Measurements from ENCODE around the gene ABI3BP.

The ABI3BP gene

GRCh38 chr3:100993309-100993708 lies at the start of gene ABI3BP:
ABI3BP (minus strand) TSS chr3:100993421; CDS start chr3:100993384, 37 bp downstream.
- in situ Hi-C loops (cut with HindIII; ENCODE audit: low sequenced_read_pairs), result no loop called here
- no peak for TF ChIP-seq CTCF (IDR thresholded peaks at IDR 0.05; ENCODE audit: low read depth, low read length, missing control alignments)
- DNase-seq (ENCODE audit: low read depth), result peak; percentile 55
- H3K4me3 ChIP-seq (ENCODE audit: low read depth, low read length), result peak within 1 kb of the TSS; percentile 30

GRCh38 chr3:101039285-101039684 lies 46.1 kb upstream of the ABI3BP start:
- TF ChIP-seq CTCF (IDR thresholded peaks at IDR 0.05; ENCODE audit: low read depth, low read length, missing control alignments), result no peak
- in situ Hi-C loops (cut with HindIII; ENCODE audit: low sequenced_read_pairs), result no loop called here
- no peak overlapping the region for H3K4me3 ChIP-seq (ENCODE audit: low read depth, low read length)
- no peak for DNase-seq (ENCODE audit: low read depth)

GRCh38 chr3:101038880-101039279 lies 45.7 kb upstream of the ABI3BP start:
- DNase-seq (ENCODE audit: low read depth), result peak; percentile 3
- in situ Hi-C loops (cut with HindIII; ENCODE audit: low sequenced_read_pairs), result no loop called here
- no peak for TF ChIP-seq CTCF (IDR thresholded peaks at IDR 0.05; ENCODE audit: low read depth, low read length, missing control alignments)
- no peak overlapping the region for H3K4me3 ChIP-seq (ENCODE audit: low read depth, low read length)

- in situ Hi-C loops (cut with HindIII; ENCODE audit: low sequenced_read_pairs), result no loop called here
- no peak for DNase-seq (ENCODE audit: low read depth)
- no peak overlapping the region for H3K4me3 ChIP-seq (ENCODE audit: low read depth, low read length)
- TF ChIP-seq CTCF (IDR thresholded peaks at IDR 0.05; ENCODE audit: low read depth, low read length, missing control alignments), result no peak
Observed at GRCh38 chr3:101038393-101038792, 45.2 kb upstream of the ABI3BP start.

- DNase-seq (ENCODE audit: low read depth), result no peak
- in situ Hi-C loops (cut with HindIII; ENCODE audit: low sequenced_read_pairs), result no loop called here
- no peak for TF ChIP-seq CTCF (IDR thresholded peaks at IDR 0.05; ENCODE audit: low read depth, low read length, missing control alignments)
- H3K4me3 ChIP-seq (ENCODE audit: low read depth, low read length), result no peak overlapping the region
Observed at GRCh38 chr3:101037613-101038012, 44.4 kb upstream of the ABI3BP start.

GRCh38 chr3:101036676-101037075 lies 43.5 kb upstream of the ABI3BP start:
- no peak for DNase-seq (ENCODE audit: low read depth)
- no peak for TF ChIP-seq CTCF (IDR thresholded peaks at IDR 0.05; ENCODE audit: low read depth, low read length, missing control alignments)
- H3K4me3 ChIP-seq (ENCODE audit: low read depth, low read length), result no peak overlapping the region

GRCh38 chr3:101036213-101036618 lies 43.0 kb upstream of the ABI3BP start:
- no peak for TF ChIP-seq CTCF (IDR thresholded peaks at IDR 0.05; ENCODE audit: low read depth, low read length, missing control alignments)
- DNase-seq (ENCODE audit: low read depth), result peak; percentile 92
- in situ Hi-C loops (cut with HindIII; ENCODE audit: low sequenced_read_pairs), result no loop called here
- H3K4me3 ChIP-seq (ENCODE audit: low read depth, low read length), result no peak overlapping the region

More at GRCh38 chr3:101036676-101037075, 43.5 kb upstream of the ABI3BP start:
- in situ Hi-C loops (cut with HindIII; ENCODE audit: low sequenced_read_pairs), result no loop called here

All from astrocyte of the cerebellum (primary cell).